ENCODE measurements around the gene ANKRD13B. TPM values are rescaled to one million over a fixed set of nuclear protein-coding genes. Genes with fewer than 3 reads are reported as not detected.

ANKRD13B gene
- total RNA-seq, 1 experiment from 2014 or later, result 17.9 TPM

DNA sequence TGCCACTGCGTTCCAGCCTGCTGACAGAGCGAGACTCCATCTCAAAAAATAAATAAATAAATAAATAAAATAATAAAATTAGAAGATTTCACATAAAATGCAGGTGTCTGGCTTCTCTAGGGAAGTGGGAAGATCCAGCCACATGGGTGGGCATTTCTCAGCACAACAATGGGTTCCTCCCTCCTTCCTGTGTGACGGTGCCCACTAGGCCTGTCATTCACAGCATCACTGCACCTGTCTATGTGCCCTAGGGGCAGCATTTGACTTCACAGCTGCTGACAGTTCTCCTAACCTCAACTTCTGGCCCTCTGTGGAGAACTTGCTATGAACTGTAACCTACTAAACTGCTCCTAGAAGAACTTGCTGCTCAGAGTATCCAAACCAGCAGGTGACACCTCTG is 29.1 kb upstream of the ANKRD13B start:
- no peaks in the 10 kb centered on the region for H3K9me3 Mint-ChIP-seq (ENCODE audit: unreplicated experiment)
- BruUV-seq (replicated peaks), result no TSS peak
- no peak overlapping the region for H3K27ac Mint-ChIP-seq (ENCODE audit: low read depth, unreplicated experiment)
- H3K4me1 Mint-ChIP-seq (ENCODE audit: insufficient read depth, unreplicated experiment), result no peaks in the 10 kb centered on the region
- no peak for DNase-seq (ENCODE audit: unreplicated experiment)
- TF ChIP-seq, protein P1, sequence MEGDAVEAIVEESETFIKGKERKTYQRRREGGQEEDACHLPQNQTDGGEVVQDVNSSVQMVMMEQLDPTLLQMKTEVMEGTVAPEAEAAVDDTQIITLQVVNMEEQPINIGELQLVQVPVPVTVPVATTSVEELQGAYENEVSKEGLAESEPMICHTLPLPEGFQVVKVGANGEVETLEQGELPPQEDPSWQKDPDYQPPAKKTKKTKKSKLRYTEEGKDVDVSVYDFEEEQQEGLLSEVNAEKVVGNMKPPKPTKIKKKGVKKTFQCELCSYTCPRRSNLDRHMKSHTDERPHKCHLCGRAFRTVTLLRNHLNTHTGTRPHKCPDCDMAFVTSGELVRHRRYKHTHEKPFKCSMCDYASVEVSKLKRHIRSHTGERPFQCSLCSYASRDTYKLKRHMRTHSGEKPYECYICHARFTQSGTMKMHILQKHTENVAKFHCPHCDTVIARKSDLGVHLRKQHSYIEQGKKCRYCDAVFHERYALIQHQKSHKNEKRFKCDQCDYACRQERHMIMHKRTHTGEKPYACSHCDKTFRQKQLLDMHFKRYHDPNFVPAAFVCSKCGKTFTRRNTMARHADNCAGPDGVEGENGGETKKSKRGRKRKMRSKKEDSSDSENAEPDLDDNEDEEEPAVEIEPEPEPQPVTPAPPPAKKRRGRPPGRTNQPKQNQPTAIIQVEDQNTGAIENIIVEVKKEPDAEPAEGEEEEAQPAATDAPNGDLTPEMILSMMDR (IDR thresholded peaks at IDR 0.05; ENCODE audit: unreplicated experiment), result no peak
- no peaks in the 10 kb centered on the region for H3K27me3 Mint-ChIP-seq (ENCODE audit: insufficient read depth, unreplicated experiment)
- no peak overlapping the region for H3K4me3 Mint-ChIP-seq (ENCODE audit: unreplicated experiment)
- ChIA-PET CTCF (interaction anchor here (0.7 to 1.4 kb wide), 3 partner anchors 29 to 395 kb away, joined by 3 to 5 read pairs (median 3); partner anchors contain the start of gene ANKRD13B), POLR2A (interaction anchor here (0.7 kb wide), 1 partner anchor 27 kb away, joined by 3 read pairs; no protein-coding TSS in a partner anchor)
- intact Hi-C loops (cut with micrococcal nuclease), result no loop called here
- no peaks in the 10 kb centered on the region for H3K36me3 Mint-ChIP-seq (ENCODE audit: insufficient read depth, unreplicated experiment)

DNA sequence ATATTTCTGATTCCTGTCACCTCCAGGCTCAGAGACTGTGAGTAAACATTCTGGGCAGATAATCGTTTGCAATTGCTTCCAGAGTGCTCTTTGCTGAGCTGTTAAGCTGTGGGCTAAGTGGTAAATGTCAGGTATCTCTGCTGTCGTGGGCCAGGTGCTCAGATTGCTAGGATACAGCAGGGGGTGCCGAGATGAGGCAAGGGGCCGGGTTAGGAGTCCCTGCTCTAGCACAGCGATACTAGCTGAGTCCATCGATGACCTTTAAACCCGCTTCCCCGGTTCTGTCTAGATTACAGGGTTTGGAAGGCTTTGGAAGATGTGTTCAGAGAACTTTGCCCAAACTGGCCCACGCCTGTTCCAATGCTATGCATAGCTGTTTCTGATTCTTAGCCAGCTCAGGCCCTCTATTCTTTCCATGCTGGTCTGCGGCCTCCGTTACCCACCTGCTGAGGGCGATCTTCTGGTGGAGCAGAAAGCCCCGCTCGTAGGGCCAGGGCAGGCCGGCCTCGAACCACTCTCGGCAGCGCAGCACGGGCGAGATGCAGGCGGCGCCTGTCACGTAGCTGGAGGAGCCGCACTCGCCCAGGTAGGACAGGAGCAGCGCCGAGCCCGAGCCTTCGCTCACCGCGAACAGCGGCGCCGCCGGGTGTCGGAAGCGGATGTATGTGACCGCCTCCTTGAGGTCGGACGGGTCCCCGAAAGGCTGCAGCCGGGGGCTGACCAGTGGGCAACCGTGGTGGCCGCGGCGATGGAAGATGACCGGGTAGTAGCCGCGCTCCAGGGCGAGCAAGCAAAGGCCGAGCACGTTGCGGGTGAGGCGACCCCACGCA is 27.1 kb upstream of the ANKRD13B start:
- Mint-ChIP-seq H3K4me3 (ENCODE audit: unreplicated experiment) (no peak overlapping the region), H3K36me3 (ENCODE audit: insufficient read depth, unreplicated experiment) (peaks cover 6% of the 10 kb centered on the region)
- BruUV-seq (replicated peaks), result no TSS peak

DNA sequence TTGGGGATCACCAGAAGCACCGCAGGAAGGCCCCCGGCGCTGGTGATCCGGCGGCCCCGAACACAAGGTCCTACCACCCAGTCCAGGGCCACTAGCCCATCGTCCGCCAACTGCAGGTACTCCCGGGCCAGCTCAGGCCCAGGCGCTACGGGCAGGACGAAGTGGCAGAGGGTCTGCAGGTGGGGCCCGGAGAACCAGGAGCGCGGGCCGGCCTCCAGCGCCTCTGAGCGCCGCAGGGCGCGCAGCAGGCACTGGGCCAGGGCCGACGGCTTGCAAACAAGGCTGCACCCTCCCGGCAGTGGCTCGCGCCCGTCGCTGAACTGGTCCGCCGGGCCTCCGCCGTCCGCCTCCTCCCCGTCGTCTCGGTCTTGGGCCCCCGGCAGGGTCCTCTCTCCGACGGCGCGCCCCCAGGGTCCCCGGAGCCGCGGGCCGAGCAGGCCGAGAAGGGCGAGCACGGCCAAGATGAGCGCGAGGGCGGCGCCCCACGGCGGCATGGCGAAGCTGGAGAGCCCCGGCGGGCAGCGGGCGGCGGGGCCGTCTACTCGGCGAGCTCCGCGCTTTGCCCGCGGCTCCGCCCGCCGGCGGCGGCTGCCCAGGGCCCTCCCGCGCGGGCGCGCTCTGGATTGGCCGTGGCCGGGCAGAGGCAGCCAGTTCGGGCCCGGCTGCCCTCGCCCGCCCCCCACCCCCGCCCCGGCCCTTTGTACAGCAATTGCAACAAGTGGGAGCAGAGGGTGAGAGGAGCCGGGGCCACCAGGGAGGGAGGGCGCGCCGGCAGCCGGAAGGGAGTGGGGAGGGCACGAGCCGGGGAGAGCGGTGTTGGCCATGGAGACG is 26.2 kb upstream of the ANKRD13B start, which contains the start of gene ABHD15:
TSS of gene ABHD15 (minus strand) at position 565 of the 831 bp plus-strand sequence. CDS start at position 494, 71 bp downstream.
- no TSS peak for BruUV-seq (replicated peaks)
- peak within 1 kb of the TSS; percentile 78 for H3K27ac Mint-ChIP-seq (ENCODE audit: low read depth, unreplicated experiment)
- intact Hi-C loops (cut with micrococcal nuclease), result no loop called here
- peaks cover 9% of the 10 kb centered on the region for H3K36me3 Mint-ChIP-seq (ENCODE audit: insufficient read depth, unreplicated experiment)
- H3K27me3 Mint-ChIP-seq (ENCODE audit: insufficient read depth, unreplicated experiment), result no peaks in the 10 kb centered on the region
- no peaks in the 10 kb centered on the region for H3K9me3 Mint-ChIP-seq (ENCODE audit: unreplicated experiment)
- peak within 1 kb of the TSS; percentile 80 for H3K4me3 Mint-ChIP-seq (ENCODE audit: unreplicated experiment)
- CTCF ChIA-PET, result interaction anchor here (0.6 to 9.2 kb wide), 8 partner anchors 15 to 599 kb away, joined by 3 to 57 read pairs (median 3); partner anchors contain the start of gene ANKRD13B
- peaks cover 14% of the 10 kb centered on the region for H3K4me1 Mint-ChIP-seq (ENCODE audit: insufficient read depth, unreplicated experiment)
- DNase-seq (ENCODE audit: unreplicated experiment), result peak; percentile 54
- POLR2A ChIA-PET, result interaction anchor here (1.1 to 5.8 kb wide), 12 partner anchors 11 to 391 kb away, joined by 3 to 43 read pairs (median 6); partner anchors contain the start of genes ANKRD13B, SSH2 and TAOK1
- TF ChIP-seq, protein P1 (IDR thresholded peaks at IDR 0.05; ENCODE audit: unreplicated experiment), result no peak

More for the DNA sequence above, 27.1 kb upstream of the ANKRD13B start:
- intact Hi-C loops (cut with micrococcal nuclease), result no loop called here
- Mint-ChIP-seq H3K27me3 (ENCODE audit: insufficient read depth, unreplicated experiment) (no peaks in the 10 kb centered on the region), H3K27ac (ENCODE audit: low read depth, unreplicated experiment) (no peak overlapping the region), H3K4me1 (ENCODE audit: insufficient read depth, unreplicated experiment) (peaks cover 9% of the 10 kb centered on the region), H3K9me3 (ENCODE audit: unreplicated experiment) (no peaks in the 10 kb centered on the region)
- no peak for DNase-seq (ENCODE audit: unreplicated experiment)
- TF ChIP-seq, protein P1 (IDR thresholded peaks at IDR 0.05; ENCODE audit: unreplicated experiment), result no peak
- CTCF ChIA-PET, result interaction anchor here (0.6 to 2.1 kb wide), 5 partner anchors 9 to 598 kb away, joined by 3 to 5 read pairs (median 3); no protein-coding TSS in a partner anchor
- POLR2A ChIA-PET, result interaction anchor here (1.4 to 5.8 kb wide), 3 partner anchors 11 to 272 kb away, joined by 4 to 43 read pairs (median 23); partner anchors contain the start of genes ANKRD13B and NUFIP2

All from MCF 10A (cell line).